Hepatocyte (in vitro differentiated cells): ENCODE data around the gene PDGFD.

ENCODE experiments used
- CTCF ChIP-seq: fragments of 200-600 bp; sonication (generic); IDR thresholded peaks from 2 replicates; pipeline ENCODE4 v1.5.1; 2016; ENCODE audit warnings: antibody characterized with exemption, mild to moderate bottlenecking; ENCODE audit not compliant: poor library complexity
- EZH2 ChIP-seq: fragments of 200-600 bp; sonication (generic); IDR thresholded peaks from 2 replicates; pipeline ENCODE4 v1.6.1; 2016; ENCODE audit warnings: antibody characterized with exemption, mild to moderate bottlenecking, borderline replicate concordance
- EZH2phosphoT487 ChIP-seq: fragments of 200-600 bp; sonication (generic); IDR thresholded peaks from one replicate; pipeline ENCODE4 v1.6.1; 2018; ENCODE audit warnings: antibody characterized with exemption, mild to moderate bottlenecking, low read depth, moderate library complexity; ENCODE audit not compliant: unreplicated experiment, severe bottlenecking

- TF ChIP-seq EZH2phosphoT487 (no peak), CTCF (no peak), EZH2 (no peak)
Observed at GRCh38 chr11:103907548-103908455, 256.1 kb downstream of the PDGFD start.
